ENCODE results near the gene ZNF622. TPM values are rescaled to one million over a fixed set of nuclear protein-coding genes. Genes with fewer than 3 reads are reported as not detected.

ZNF622 gene
- total and polyA plus RNA-seq, 7 donors = 22.8 to 40.8 (median 27.8) TPM

DNA sequence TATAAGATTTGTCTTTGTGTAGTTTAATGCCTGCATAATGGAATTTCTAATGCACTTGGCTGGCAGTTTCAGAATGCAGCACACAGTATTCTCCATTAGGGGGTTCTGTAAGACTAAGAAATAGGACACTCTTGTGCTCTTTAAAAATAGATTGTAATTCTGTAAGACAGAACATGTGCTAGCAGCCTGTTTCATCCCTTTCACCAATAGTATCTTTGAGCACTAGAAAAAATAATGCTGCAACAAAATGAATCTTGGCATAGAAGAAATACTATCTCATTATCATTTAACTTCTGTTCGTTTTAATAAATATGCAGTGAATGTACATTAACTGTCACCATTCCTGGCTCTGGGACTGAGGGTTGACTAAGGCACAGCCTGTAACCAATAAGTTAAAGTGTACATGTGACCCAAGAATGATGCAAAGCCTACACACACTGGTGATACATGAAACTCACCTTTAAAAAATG is 23.8 kb upstream of the ZNF622 start:
- DNase-seq = no peak
- Histone ChIP-seq H3K4me1 (peaks cover 0 to 12% (median 8%) of the 10 kb centered on the region in 4 donors), H3K9me3 (no peaks in the 10 kb centered on the region), H3K36me3 (no peaks in the 10 kb centered on the region), H3K27ac (no peak overlapping the region), H3K27me3 (no peaks in the 10 kb centered on the region), H3K4me3 (no peak overlapping the region)
- WGBS, 2 donors = 14 to 50% methylated on average over 1 of the region's 1 CpG
- TF ChIP-seq, protein P1, sequence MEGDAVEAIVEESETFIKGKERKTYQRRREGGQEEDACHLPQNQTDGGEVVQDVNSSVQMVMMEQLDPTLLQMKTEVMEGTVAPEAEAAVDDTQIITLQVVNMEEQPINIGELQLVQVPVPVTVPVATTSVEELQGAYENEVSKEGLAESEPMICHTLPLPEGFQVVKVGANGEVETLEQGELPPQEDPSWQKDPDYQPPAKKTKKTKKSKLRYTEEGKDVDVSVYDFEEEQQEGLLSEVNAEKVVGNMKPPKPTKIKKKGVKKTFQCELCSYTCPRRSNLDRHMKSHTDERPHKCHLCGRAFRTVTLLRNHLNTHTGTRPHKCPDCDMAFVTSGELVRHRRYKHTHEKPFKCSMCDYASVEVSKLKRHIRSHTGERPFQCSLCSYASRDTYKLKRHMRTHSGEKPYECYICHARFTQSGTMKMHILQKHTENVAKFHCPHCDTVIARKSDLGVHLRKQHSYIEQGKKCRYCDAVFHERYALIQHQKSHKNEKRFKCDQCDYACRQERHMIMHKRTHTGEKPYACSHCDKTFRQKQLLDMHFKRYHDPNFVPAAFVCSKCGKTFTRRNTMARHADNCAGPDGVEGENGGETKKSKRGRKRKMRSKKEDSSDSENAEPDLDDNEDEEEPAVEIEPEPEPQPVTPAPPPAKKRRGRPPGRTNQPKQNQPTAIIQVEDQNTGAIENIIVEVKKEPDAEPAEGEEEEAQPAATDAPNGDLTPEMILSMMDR (IDR thresholded peaks at IDR 0.05) = peak; percentile 45 to 62 (median 52)
- no peak for TF ChIP-seq POLR2A (IDR thresholded peaks at IDR 0.05)
- intact Hi-C loops (cut with DNase I) = loop anchor here (2.0 kb wide), 1 partner anchor 177 kb away; no protein-coding TSS in a partner anchor

DNA sequence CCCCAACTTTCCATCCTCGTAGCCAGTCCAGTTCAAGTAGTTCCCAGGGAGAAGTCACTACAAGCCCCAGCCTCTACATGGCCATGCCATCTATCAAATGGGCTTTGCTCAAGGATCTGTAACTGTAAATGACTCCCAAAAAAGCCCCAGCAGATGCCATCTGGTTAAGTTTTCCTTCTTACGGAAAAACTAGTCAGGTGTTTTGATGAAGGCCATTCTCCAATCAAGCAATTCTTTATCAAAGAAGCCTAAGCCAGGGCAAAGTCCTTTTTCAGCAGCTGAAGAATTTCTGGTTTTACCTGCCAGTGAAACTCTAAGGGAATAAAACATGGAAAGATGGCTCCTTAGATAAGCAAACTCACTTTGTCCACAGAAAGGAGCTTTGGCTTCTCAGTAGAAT is 21.9 kb upstream of the ZNF622 start:
- no peak for DNase-seq
- Histone ChIP-seq H3K27ac (no peak overlapping the region), H3K9me3 (no peaks in the 10 kb centered on the region), H3K4me1 (peaks cover 0 to 10% (median 4%) of the 10 kb centered on the region in 4 donors), H3K36me3 (no peaks in the 10 kb centered on the region), H3K4me3 (no peak overlapping the region), H3K27me3 (no peaks in the 10 kb centered on the region)
- intact Hi-C loops (cut with DNase I) = no loop called here
- TF ChIP-seq, protein P1 (IDR thresholded peaks at IDR 0.05) = no peak
- TF ChIP-seq EP300 (IDR thresholded peaks at IDR 0.05) (no peak), POLR2AphosphoS5 (IDR thresholded peaks at IDR 0.05) (no peak), POLR2A (IDR thresholded peaks at IDR 0.05) (no peak)
- WGBS, 2 donors = 51 to 80% methylated on average over 2 of the region's 2 CpGs

DNA sequence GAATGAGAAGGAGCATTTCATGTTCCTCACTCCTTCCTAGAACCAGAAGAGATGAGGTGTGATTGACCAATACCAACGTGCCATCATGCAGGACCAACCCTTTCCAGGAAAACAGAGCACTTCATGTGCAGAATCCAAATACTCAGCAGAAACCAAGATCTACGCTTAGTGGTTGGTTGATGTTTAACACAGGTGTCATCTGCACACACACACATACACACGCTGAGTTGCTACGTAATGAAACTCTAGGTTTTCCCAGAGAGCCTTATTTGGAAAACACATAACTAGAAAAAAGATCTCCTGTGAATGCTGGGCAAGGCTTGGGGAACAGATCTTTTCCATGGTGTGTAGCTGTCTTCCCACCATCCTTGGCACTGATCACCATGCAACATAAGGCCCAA is 21.1 kb upstream of the ZNF622 start:
- DNase-seq = no peak
- 19 to 67% methylated on average over 4 of the region's 4 CpGs for WGBS, 2 donors
- H3K27ac ChIP-seq = no peak overlapping the region
- no peak overlapping the region for H3K4me3 ChIP-seq
- H3K27me3 ChIP-seq = no peaks in the 10 kb centered on the region
- TF ChIP-seq, protein P1 (IDR thresholded peaks at IDR 0.05) = no peak
- TF ChIP-seq POLR2AphosphoS5 (IDR thresholded peaks at IDR 0.05) (no peak), EP300 (IDR thresholded peaks at IDR 0.05) (no peak), POLR2A (IDR thresholded peaks at IDR 0.05) (no peak)
- H3K4me1 ChIP-seq = peaks cover 0 to 7% (median 2%) of the 10 kb centered on the region in 4 donors
- H3K9me3 ChIP-seq = no peaks in the 10 kb centered on the region
- intact Hi-C loops (cut with DNase I) = no loop called here
- no peaks in the 10 kb centered on the region for H3K36me3 ChIP-seq

DNA sequence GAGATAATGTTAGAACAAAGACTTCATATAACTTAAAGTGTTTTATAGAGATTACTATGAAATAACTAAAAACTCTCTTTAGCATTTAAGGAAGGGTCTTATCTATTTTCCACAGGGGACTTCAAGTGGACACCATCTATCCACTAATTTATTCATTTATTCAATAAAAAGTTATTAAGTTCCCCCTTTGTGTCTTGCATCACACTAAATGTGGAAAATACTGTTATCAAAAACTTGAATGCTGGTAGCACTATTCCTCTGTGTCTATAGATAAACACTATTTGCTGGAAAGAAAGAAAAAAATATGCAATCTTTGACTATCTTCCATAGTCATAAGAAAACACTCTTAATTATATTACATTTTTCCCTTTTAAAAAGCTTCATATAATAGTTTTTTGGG is 20.1 kb upstream of the ZNF622 start:
- intact Hi-C loops (cut with DNase I) = no loop called here
- TF ChIP-seq POLR2AphosphoS5 (IDR thresholded peaks at IDR 0.05) (no peak), POLR2A (IDR thresholded peaks at IDR 0.05) (no peak), EP300 (IDR thresholded peaks at IDR 0.05) (no peak)
- TF ChIP-seq, protein P1 (IDR thresholded peaks at IDR 0.05) = no peak

DNA sequence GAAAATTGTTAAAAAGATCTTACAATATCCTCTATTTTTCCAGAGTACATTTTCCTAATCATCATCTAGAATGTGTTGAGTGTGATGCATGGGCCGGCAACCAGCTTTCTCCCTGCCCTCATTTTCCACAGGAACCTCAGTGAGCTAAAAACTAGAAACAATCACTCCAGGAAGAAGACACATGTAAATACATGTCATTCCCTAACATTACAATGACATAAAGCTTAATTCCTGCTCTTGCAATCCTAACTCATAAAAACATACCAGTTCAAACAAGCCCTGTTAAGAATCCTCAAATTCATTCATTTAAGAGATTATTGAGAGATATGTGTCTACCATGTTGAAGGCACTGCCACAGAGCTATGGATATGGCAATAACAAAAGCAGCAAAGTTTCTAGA is 18.5 kb upstream of the ZNF622 start:
- intact Hi-C loops (cut with DNase I) = no loop called here
- H3K9me3 ChIP-seq = no peaks in the 10 kb centered on the region
- no peak overlapping the region for H3K27ac ChIP-seq
- no peak for DNase-seq
- TF ChIP-seq, protein P1 (IDR thresholded peaks at IDR 0.05) = no peak
- no peaks in the 10 kb centered on the region for H3K4me1 ChIP-seq
- H3K27me3 ChIP-seq = no peaks in the 10 kb centered on the region
- WGBS, 2 donors = 65 to 81% methylated on average over 1 of the region's 1 CpG
- H3K4me3 ChIP-seq = no peak overlapping the region
- no peaks in the 10 kb centered on the region for H3K36me3 ChIP-seq

More for the DNA sequence above, 20.1 kb upstream of the ZNF622 start:
- Histone ChIP-seq H3K36me3 (no peaks in the 10 kb centered on the region), H3K9me3 (no peaks in the 10 kb centered on the region), H3K4me1 (peaks cover 0 to 7% (median 2%) of the 10 kb centered on the region in 4 donors), H3K27ac (no peak overlapping the region), H3K27me3 (no peaks in the 10 kb centered on the region), H3K4me3 (no peak overlapping the region)
- no peak for DNase-seq

Data from sigmoid colon (tissue), 7 donors.